CD4-positive, alpha-beta T cell (primary cell): ENCODE data around the gene DPM2. TPM values are rescaled to one million over a fixed set of nuclear protein-coding genes. Genes with fewer than 3 reads are reported as not detected.

Experiments
- ATAC-seq: fragments of 200-7000 bp; cut with Tn5 transposase; one replicate; pipeline ENCODE4 v1.10.0; 2022; ENCODE audit warnings: mild to moderate bottlenecking; ENCODE audit not compliant: poor library complexity
- CTCF ChIA-PET: fragments of 350-600 bp; sonication (Branson Sonifier 250); formaldehyde crosslinking; loops from one replicate; lab custom pipeline; 2021; ENCODE audit warnings: antibody characterized with exemption, inconsistent platforms; lab: Charles Lee
- POLR2A ChIA-PET: fragments of 350-600 bp; sonication (Branson Sonifier 250); formaldehyde crosslinking; loops from one replicate; lab custom pipeline; 2021; ENCODE audit warnings: antibody characterized with exemption, inconsistent platforms; lab: Charles Lee
- DNase-seq, 14 experiments: peaks; one replicate each; pipeline ENCODE4 v3.0.0-alpha.2; 2013 to 2020; ENCODE audit warnings: mixed read lengths in 2 of 14
- H3K27ac ChIP-seq, 2 donors: one replicate each; pipeline versions ENCODE4 v1.5.1 to v1.7.0; 2013; ENCODE audit warnings: low read length in 2 of 2, low read depth in 1 of 2, mild to moderate bottlenecking in 1 of 2
- H3K27me3 ChIP-seq, 2 experiments: 1 replicate in 1 of 2; 2 replicates in 1 of 2; pipeline versions ENCODE4 v1.6.1 to v1.7.0; 2013; ENCODE audit warnings: low read length in 2 of 2, control low read depth in 1 of 2, mild to moderate bottlenecking in 1 of 2, moderate library complexity in 1 of 2; ENCODE audit not compliant: insufficient read depth in 2 of 2, control insufficient read depth in 1 of 2
- H3K36me3 ChIP-seq: one replicate; pipeline ENCODE4 v1.6.1; 2013; ENCODE audit warnings: low read length, control low read depth; ENCODE audit not compliant: insufficient read depth
- H3K4me1 ChIP-seq: one replicate; pipeline ENCODE4 v1.6.1; 2013; ENCODE audit warnings: low read length, control low read depth; ENCODE audit not compliant: insufficient read depth
- H3K4me3 ChIP-seq: one replicate; pipeline ENCODE4 v1.5.1; 2013; ENCODE audit warnings: mild to moderate bottlenecking, low read length, moderate library complexity
- H3K9me3 ChIP-seq, 2 experiments: 1 replicate in 1 of 2; 2 replicates in 1 of 2; pipeline versions ENCODE4 v1.6.1 to v1.7.0; 2013; ENCODE audit warnings: low read length in 2 of 2, mild to moderate bottlenecking in 2 of 2, control low read depth in 1 of 2, moderate library complexity in 1 of 2; ENCODE audit not compliant: control insufficient read depth in 1 of 2, insufficient read depth in 1 of 2
- H3K27ac Mint-ChIP-seq: one replicate; pipeline ENCODE4 v1.8.0; 2020; ENCODE audit warnings: mixed read lengths
- H3K27me3 Mint-ChIP-seq: one replicate; pipeline ENCODE4 v1.8.0; 2021; ENCODE audit warnings: mixed read lengths
- H3K36me3 Mint-ChIP-seq: one replicate; pipeline ENCODE4 v1.8.0; 2021; ENCODE audit warnings: low read depth, mixed read lengths
- H3K4me1 Mint-ChIP-seq: one replicate; pipeline ENCODE4 v1.8.0; 2021; ENCODE audit warnings: low read depth, mixed read lengths
- H3K4me3 Mint-ChIP-seq: one replicate; pipeline ENCODE4 v1.8.0; 2020; ENCODE audit warnings: mild to moderate bottlenecking, mixed read lengths
- H3K9me3 Mint-ChIP-seq: one replicate; pipeline ENCODE4 v1.8.0; 2020; ENCODE audit warnings: mixed read lengths
- intact Hi-C, 2 experiments: fragments of 100-400 bp; cut with DNase I in 1 of 2; cut with micrococcal nuclease in 1 of 2; formaldehyde crosslinking; loops; one replicate each; pipeline versions ENCODE4 v1.15.1 to v1.9.0; 2023 to 2025; cut with DNase I, micrococcal nuclease
- total RNA-seq, 174 experiments: library from RNA in 2 of 174; stranded (reverse) in 2 of 174; gene quantifications; one replicate each; pipeline ENCODE4 v1.2.3 and lab custom pipeline; 2021 to 2026
- TF ChIP-seq, protein P1 (sequence below): fragments of 200-600 bp; IDR thresholded peaks from one replicate; pipeline ENCODE4 v1.8.0; 2022; ENCODE audit warnings: antibody characterized with exemption, mild to moderate bottlenecking

DPM2 gene
- total RNA-seq, 2 experiments from 2014 or later: 41.7 to 47.6 TPM

DNA sequence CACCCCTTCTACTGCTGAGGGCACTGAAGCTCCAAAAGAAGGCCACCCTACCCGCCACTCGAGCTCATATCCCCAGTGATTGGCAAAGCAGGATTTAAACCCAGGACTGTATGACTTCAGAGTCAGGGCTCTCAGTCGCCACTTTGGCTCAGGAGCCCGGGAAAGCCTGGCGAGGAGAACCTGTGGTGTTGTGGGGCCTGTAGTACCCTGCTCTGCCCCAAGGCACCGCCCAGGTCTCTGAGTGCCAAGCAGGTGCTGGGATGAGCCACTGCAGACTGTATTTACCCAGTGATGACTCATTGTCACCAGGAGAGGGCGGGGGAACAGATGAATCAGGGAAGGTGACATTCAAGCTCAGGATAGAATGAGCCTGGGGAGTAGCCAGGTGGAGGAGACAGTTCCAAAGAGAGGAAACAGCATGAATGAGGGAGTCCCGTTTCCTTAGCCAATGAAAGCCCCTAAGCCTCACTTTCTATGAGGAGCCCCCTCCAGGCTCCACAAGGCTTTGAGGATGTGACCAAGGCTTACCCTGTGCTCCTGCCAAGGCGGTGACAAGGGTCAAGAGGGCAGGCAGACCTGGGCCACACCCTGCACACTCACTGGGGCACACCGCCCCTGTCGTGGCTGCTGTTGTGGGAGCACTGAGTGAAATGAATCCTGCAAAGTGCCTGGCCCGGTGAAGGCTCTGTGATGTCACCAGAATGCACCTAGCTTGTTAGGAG, 17.8 kb upstream of the DPM2 start:
- no peaks in the 10 kb centered on the region for H3K9me3 Mint-ChIP-seq
- peaks cover 84% of the 10 kb centered on the region for H3K4me1 ChIP-seq
- peak; percentile 86 for ATAC-seq
- intact Hi-C loops: loop anchor here (1.0 to 10.0 kb wide), 8 partner anchors 13 to 162 kb away; no protein-coding TSS in a partner anchor
- peaks cover 51% of the 10 kb centered on the region for H3K36me3 ChIP-seq
- H3K27ac ChIP-seq: peak overlapping the region; percentile 53 to 65
- H3K36me3 Mint-ChIP-seq: peaks cover 74% of the 10 kb centered on the region
- ChIA-PET CTCF (interaction anchor here (0.6 to 5.1 kb wide), 26 partner anchors 11 to 163 kb away, joined by 3 to 74 read pairs (median 4); partner anchors contain the start of genes EEIG1 and SLC25A25), POLR2A (interaction anchor here (1.4 to 34.9 kb wide), 8 partner anchors 7 to 117 kb away, joined by 5 to 1020 read pairs (median 11); partner anchors contain the start of genes DPM2, EEIG1, NAIF1 and SLC25A25)
- DNase-seq: peak; percentile 63 to 91 (median 78)
- H3K27me3 Mint-ChIP-seq: no peaks in the 10 kb centered on the region
- H3K9me3 ChIP-seq: no peaks in the 10 kb centered on the region
- H3K4me1 Mint-ChIP-seq: peaks cover 93% of the 10 kb centered on the region
- TF ChIP-seq, protein P1, sequence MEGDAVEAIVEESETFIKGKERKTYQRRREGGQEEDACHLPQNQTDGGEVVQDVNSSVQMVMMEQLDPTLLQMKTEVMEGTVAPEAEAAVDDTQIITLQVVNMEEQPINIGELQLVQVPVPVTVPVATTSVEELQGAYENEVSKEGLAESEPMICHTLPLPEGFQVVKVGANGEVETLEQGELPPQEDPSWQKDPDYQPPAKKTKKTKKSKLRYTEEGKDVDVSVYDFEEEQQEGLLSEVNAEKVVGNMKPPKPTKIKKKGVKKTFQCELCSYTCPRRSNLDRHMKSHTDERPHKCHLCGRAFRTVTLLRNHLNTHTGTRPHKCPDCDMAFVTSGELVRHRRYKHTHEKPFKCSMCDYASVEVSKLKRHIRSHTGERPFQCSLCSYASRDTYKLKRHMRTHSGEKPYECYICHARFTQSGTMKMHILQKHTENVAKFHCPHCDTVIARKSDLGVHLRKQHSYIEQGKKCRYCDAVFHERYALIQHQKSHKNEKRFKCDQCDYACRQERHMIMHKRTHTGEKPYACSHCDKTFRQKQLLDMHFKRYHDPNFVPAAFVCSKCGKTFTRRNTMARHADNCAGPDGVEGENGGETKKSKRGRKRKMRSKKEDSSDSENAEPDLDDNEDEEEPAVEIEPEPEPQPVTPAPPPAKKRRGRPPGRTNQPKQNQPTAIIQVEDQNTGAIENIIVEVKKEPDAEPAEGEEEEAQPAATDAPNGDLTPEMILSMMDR: peak; percentile 71
- no peaks in the 10 kb centered on the region for H3K27me3 ChIP-seq
- peak overlapping the region; percentile 97 for H3K27ac Mint-ChIP-seq
- peak overlapping the region; percentile 4 for H3K4me3 ChIP-seq
- peak overlapping the region; percentile 78 for H3K4me3 Mint-ChIP-seq

DNA sequence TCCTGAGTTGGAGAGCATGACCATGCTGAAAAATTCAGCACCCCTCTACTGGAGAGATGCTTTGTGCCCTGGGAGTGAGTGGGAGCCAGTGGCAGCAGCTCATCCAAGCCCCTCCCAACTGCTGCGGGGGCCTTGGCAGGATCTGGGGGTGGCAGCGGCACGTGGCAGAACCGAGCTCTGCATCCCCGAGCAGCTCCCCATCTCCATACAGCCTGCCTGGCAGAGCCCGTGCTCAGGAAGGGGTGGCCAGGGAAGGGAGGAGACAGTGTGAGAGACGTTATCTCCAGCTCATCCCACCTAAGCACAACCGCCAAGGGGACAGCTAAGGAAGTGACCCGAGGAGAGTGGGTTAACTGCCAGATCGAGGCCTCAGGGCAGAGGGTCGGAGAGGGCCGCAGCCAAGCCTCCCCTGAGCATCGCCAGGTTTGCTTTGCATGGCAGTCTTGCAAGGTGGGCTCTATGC, 17.2 kb upstream of the DPM2 start:
- Mint-ChIP-seq H3K4me3 (peak overlapping the region; percentile 78), H3K4me1 (peaks cover 93% of the 10 kb centered on the region), H3K27ac (peak overlapping the region; percentile 97), H3K36me3 (peaks cover 74% of the 10 kb centered on the region), H3K9me3 (no peaks in the 10 kb centered on the region), H3K27me3 (no peaks in the 10 kb centered on the region)
- no peaks in the 10 kb centered on the region for H3K9me3 ChIP-seq
- H3K4me1 ChIP-seq: peaks cover 84% of the 10 kb centered on the region
- H3K36me3 ChIP-seq: peaks cover 53% of the 10 kb centered on the region
- no peak for DNase-seq
- TF ChIP-seq, protein P1: no peak
- ChIA-PET CTCF (interaction anchor here (0.8 to 5.1 kb wide), 15 partner anchors 12 to 163 kb away, joined by 3 to 74 read pairs (median 10); partner anchors contain the start of genes EEIG1 and SLC25A25), POLR2A (interaction anchor here (1.4 to 34.9 kb wide), 8 partner anchors 8 to 117 kb away, joined by 5 to 1020 read pairs (median 11); partner anchors contain the start of genes DPM2, EEIG1, NAIF1 and SLC25A25)
- H3K27ac ChIP-seq: peak overlapping the region; percentile 53 to 65
- H3K27me3 ChIP-seq: no peaks in the 10 kb centered on the region
- peak overlapping the region; percentile 4 for H3K4me3 ChIP-seq
- no peak for ATAC-seq
- intact Hi-C loops: loop anchor here (1.0 to 10.0 kb wide), 7 partner anchors 16 to 162 kb away; no protein-coding TSS in a partner anchor

DNA sequence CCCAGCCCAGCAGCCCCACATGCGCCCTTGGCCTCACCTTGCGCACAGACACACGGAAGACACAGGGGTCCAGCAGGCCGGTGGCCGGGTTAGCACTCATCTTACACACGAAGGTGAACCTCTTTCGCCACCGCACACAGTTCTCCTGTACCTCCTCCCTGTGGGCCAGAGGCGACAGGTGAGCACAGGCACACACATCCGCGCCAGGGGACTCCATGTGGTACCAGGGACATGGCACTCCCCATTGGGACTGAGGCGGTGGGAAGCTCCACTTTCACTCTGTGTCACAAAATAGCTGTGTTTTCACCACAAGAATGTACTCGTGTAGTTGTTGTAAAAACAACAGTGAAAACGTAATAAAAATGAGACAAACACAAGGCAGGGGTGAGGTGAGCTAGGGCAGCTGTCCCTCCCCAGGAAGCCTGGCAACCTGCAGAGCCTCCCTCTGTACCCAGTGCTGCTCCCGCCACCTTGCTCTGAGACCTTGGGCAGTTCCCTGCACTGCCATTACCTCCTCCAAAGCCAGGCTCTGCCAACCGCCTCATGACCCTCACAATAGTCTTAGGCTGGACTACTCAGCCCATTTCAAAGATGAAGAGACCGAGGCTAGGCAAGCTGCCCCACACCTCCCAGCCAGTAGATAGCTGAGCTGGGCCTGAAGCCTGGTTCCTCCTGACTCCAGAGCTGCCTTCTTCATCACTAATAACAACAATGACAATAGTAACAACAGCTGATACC, 16.3 kb upstream of the DPM2 start:
- Histone ChIP-seq H3K4me1 (peaks cover 85% of the 10 kb centered on the region), H3K27me3 (no peaks in the 10 kb centered on the region), H3K27ac (peak overlapping the region; percentile 53 to 65), H3K9me3 (no peaks in the 10 kb centered on the region), H3K4me3 (no peak overlapping the region), H3K36me3 (peaks cover 56% of the 10 kb centered on the region)
- POLR2A ChIA-PET: interaction anchor here (1.4 to 34.9 kb wide), 8 partner anchors 9 to 118 kb away, joined by 5 to 1020 read pairs (median 11); partner anchors contain the start of genes DPM2, EEIG1, NAIF1 and SLC25A25
- peak overlapping the region; percentile 97 for H3K27ac Mint-ChIP-seq
- CTCF ChIA-PET: interaction anchor here (0.8 to 5.1 kb wide), 5 partner anchors 11 to 81 kb away, joined by 3 to 74 read pairs (median 41); no protein-coding TSS in a partner anchor
- intact Hi-C loops: loop anchor here (2.0 to 10.0 kb wide), 3 partner anchors 17 to 161 kb away; no protein-coding TSS in a partner anchor
- H3K27me3 Mint-ChIP-seq: no peaks in the 10 kb centered on the region
- H3K9me3 Mint-ChIP-seq: no peaks in the 10 kb centered on the region
- ATAC-seq (peak; percentile 26), DNase-seq (peak in 1 of 14 experiments; percentile 38)
- H3K4me1 Mint-ChIP-seq: peaks cover 87% of the 10 kb centered on the region
- TF ChIP-seq, protein P1: no peak
- H3K4me3 Mint-ChIP-seq: peak overlapping the region; percentile 71
- H3K36me3 Mint-ChIP-seq: peaks cover 73% of the 10 kb centered on the region
